Measurements from ENCODE around the gene OR10AG1.

DNA sequence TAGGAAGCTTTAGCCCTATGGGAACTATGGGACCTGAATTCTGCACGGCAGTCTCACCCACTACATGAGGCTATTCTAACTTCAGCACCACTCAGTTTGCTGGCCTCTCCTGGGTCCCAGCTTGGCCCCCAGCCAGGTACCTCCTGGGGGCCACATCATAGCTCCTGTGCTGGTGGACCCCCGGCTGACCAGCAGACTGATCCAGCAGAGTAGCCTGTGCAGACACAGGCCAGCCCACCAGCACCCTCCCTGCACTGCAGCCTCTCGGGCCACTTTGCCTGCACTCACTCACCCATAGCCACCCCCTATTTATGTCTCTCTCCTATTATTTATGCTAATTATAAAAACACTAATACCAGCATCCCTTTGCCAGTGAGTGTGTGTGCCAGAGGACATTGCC is 1.2 kb upstream of the OR10AG1 start:
- TF ChIP-seq, protein P1, sequence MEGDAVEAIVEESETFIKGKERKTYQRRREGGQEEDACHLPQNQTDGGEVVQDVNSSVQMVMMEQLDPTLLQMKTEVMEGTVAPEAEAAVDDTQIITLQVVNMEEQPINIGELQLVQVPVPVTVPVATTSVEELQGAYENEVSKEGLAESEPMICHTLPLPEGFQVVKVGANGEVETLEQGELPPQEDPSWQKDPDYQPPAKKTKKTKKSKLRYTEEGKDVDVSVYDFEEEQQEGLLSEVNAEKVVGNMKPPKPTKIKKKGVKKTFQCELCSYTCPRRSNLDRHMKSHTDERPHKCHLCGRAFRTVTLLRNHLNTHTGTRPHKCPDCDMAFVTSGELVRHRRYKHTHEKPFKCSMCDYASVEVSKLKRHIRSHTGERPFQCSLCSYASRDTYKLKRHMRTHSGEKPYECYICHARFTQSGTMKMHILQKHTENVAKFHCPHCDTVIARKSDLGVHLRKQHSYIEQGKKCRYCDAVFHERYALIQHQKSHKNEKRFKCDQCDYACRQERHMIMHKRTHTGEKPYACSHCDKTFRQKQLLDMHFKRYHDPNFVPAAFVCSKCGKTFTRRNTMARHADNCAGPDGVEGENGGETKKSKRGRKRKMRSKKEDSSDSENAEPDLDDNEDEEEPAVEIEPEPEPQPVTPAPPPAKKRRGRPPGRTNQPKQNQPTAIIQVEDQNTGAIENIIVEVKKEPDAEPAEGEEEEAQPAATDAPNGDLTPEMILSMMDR (IDR thresholded peaks at IDR 0.05; ENCODE audit: poor library complexity), result no peak
- no peak for TF ChIP-seq EZH2 (IDR thresholded peaks at IDR 0.05; ENCODE audit: borderline replicate concordance)
- no peak for TF ChIP-seq EZH2phosphoT487 (IDR thresholded peaks at IDR 0.05; ENCODE audit: low read depth, severe bottlenecking, unreplicated experiment)
